ENCODE data around the gene KRR1.
"Not testable (repeated sequence)": the region's sequence is repeated elsewhere in the genome, so short reads cannot be mapped to it uniquely, and the experiment has no call there.

- not testable (repeated sequence) for TF ChIP-seq CTCF (tag by site-specific recombination; IDR thresholded peaks at IDR 0.05); PRDM10 (tag by site-specific recombination; IDR thresholded peaks at IDR 0.05); ZNF19 (tag by site-specific recombination; IDR thresholded peaks at IDR 0.05; ENCODE audit: low read depth); ZNF138 (tag by site-specific recombination; IDR thresholded peaks at IDR 0.05; ENCODE audit: borderline replicate concordance); ZSCAN16 (tag by site-specific recombination; IDR thresholded peaks at IDR 0.05); ZNF707 (tag by site-specific recombination; IDR thresholded peaks at IDR 0.05); OVOL3 (tag by site-specific recombination; IDR thresholded peaks at IDR 0.05)
These were observed 53.5 kb downstream of the KRR1 start for GRCh38 chr12:75457866-75458265.
